Heart left ventricle (tissue), 13 donors: Measurements from ENCODE around the gene HIPK2.

ENCODE experiments used
- POLR2A ChIP-seq, 2 donors: fragments of 450-650 bp; IDR thresholded peaks; one replicate each; pipeline ENCODE4 v1.6.1; 2017; ENCODE audit warnings: antibody characterized with exemption in 2 of 2, mild to moderate bottlenecking in 2 of 2, moderate library complexity in 2 of 2
- TF ChIP-seq, protein P1 (sequence below), 12 donors: fragments of 200-600 bp; sonication (generic) in 4 of 12; IDR thresholded peaks; one replicate each; pipeline versions ENCODE4 v1.5.0 to v1.8.0; 2018 to 2022; ENCODE audit warnings: antibody characterized with exemption in 12 of 12, mild to moderate bottlenecking in 5 of 12
- donor health status: ischemic (EF 13 %, LVEDD 7.1; RV severe dilation, severe dysfunction).
- donor health status: DM: no; HTN: yes; CAD: no.
- donor health status: DM: no; HTN: no; CAD: no.
- donor health status: ischemic (EF 25% LVEDD 6.9; RV normal size, moderate dysfunction).
- donor health status: ischemic (EF 25% LVEDD 5.7; RV mildly dilated, moderate dysfunction).
- donor health status: ischemic (EF 35%, LVEDD 5.7; RV mildly dilated, moderate dysfunction).
- donor health status: nonischemic (EF 11% LVEDD 7.7; RV severe dilation, severe dysfunction).
- donor health status: DM: yes; HTN: yes; CAD: no.
- donor health status: PGD.
- donor health status: ischemic (EF 29% LVEDD 5.4; RV normal size, mild dysfunction).
- donor health status: nonischemic (EF 23%, LVEDD 6.1; RV moderate dilation, normal function).

- TF ChIP-seq, protein P1, sequence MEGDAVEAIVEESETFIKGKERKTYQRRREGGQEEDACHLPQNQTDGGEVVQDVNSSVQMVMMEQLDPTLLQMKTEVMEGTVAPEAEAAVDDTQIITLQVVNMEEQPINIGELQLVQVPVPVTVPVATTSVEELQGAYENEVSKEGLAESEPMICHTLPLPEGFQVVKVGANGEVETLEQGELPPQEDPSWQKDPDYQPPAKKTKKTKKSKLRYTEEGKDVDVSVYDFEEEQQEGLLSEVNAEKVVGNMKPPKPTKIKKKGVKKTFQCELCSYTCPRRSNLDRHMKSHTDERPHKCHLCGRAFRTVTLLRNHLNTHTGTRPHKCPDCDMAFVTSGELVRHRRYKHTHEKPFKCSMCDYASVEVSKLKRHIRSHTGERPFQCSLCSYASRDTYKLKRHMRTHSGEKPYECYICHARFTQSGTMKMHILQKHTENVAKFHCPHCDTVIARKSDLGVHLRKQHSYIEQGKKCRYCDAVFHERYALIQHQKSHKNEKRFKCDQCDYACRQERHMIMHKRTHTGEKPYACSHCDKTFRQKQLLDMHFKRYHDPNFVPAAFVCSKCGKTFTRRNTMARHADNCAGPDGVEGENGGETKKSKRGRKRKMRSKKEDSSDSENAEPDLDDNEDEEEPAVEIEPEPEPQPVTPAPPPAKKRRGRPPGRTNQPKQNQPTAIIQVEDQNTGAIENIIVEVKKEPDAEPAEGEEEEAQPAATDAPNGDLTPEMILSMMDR (IDR thresholded peaks at IDR 0.05), result no peak
- no peak for TF ChIP-seq POLR2A (IDR thresholded peaks at IDR 0.05)
Measured at GRCh38 chr7:139572704-139573385, 205.0 kb downstream of the HIPK2 start.
